ENCODE results near the gene ZBTB18. TPM values are rescaled to one million over a fixed set of nuclear protein-coding genes. Genes with fewer than 3 reads are reported as not detected.
A peak's percentile ranks its signal among the peaks of the same experiment; 100 is the strongest.
"Not testable (repeated sequence)": the region's sequence is repeated elsewhere in the genome, so short reads cannot be mapped to it uniquely, and the experiment has no call there.

Gene ZBTB18
- total RNA-seq, 1 donor from 2014 or later = 16.7 TPM

DNA sequence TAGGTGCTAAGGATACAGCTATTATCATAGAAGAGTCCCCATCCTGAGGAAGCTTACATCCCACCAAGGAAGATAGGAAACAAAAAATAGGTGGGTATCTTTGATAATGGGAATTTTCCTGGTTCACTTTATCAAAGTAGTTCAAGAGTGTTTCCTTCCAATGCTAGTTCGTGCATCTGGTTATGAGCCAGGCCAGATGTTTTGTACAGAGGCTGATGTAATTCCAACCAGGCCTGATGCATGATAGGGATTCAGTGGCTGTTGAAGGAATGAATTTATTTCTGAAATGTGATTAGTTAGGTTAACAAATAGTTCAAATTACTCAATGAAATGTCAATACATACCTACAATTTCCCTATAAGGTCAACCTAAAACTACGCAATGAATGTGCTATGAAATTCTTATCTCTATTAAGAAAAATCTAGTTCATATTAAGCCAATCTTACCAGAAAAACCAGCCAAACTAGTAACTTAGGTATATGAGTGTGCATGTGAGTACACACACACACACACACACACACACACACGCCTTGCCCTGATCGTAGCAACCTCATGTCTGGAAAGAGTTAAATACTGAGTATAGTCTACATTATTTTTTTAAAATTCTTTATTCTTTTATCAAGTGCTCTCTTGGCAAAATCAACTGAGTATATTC is 9.5 kb upstream of the ZBTB18 start:
- Mint-ChIP-seq H3K27ac (no peak overlapping the region), H3K9me3 (no peaks in the 10 kb centered on the region), H3K36me3 (no peaks in the 10 kb centered on the region), H3K4me1 (ENCODE audit: unreplicated experiment) (peaks cover 18% of the 10 kb centered on the region), H3K27me3 (peaks cover 7% of the 10 kb centered on the region), H3K4me3 (no peak overlapping the region)
- TF ChIP-seq, protein P1, sequence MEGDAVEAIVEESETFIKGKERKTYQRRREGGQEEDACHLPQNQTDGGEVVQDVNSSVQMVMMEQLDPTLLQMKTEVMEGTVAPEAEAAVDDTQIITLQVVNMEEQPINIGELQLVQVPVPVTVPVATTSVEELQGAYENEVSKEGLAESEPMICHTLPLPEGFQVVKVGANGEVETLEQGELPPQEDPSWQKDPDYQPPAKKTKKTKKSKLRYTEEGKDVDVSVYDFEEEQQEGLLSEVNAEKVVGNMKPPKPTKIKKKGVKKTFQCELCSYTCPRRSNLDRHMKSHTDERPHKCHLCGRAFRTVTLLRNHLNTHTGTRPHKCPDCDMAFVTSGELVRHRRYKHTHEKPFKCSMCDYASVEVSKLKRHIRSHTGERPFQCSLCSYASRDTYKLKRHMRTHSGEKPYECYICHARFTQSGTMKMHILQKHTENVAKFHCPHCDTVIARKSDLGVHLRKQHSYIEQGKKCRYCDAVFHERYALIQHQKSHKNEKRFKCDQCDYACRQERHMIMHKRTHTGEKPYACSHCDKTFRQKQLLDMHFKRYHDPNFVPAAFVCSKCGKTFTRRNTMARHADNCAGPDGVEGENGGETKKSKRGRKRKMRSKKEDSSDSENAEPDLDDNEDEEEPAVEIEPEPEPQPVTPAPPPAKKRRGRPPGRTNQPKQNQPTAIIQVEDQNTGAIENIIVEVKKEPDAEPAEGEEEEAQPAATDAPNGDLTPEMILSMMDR (conservative IDR thresholded peaks at IDR 0.05) = no peak
- no peak for DNase-seq (ENCODE audit: extremely low spot score, unreplicated experiment)

GRCh38 chr1:244042293-244042692 is 8.8 kb upstream of the ZBTB18 start:
- peaks cover 9% of the 10 kb centered on the region for H3K27me3 Mint-ChIP-seq
- no peak overlapping the region for H3K4me3 Mint-ChIP-seq
- H3K27ac Mint-ChIP-seq = no peak overlapping the region
- DNase-seq (ENCODE audit: extremely low spot score, unreplicated experiment) = no peak
- peaks cover 12% of the 10 kb centered on the region for H3K4me1 Mint-ChIP-seq (ENCODE audit: unreplicated experiment)
- TF ChIP-seq, protein P1 (conservative IDR thresholded peaks at IDR 0.05) = no peak
- H3K9me3 Mint-ChIP-seq = no peaks in the 10 kb centered on the region
- H3K36me3 Mint-ChIP-seq = no peaks in the 10 kb centered on the region

GRCh38 chr1:244044423-244044822 is 6.7 kb upstream of the ZBTB18 start:
- peaks cover 10% of the 10 kb centered on the region for H3K27me3 Mint-ChIP-seq
- H3K36me3 Mint-ChIP-seq = no peaks in the 10 kb centered on the region
- no peaks in the 10 kb centered on the region for H3K9me3 Mint-ChIP-seq
- H3K4me1 Mint-ChIP-seq (ENCODE audit: unreplicated experiment) = peaks cover 11% of the 10 kb centered on the region
- H3K4me3 Mint-ChIP-seq = no peak overlapping the region
- no peak for DNase-seq (ENCODE audit: extremely low spot score, unreplicated experiment)
- no peak overlapping the region for H3K27ac Mint-ChIP-seq
- TF ChIP-seq, protein P1 (conservative IDR thresholded peaks at IDR 0.05) = no peak

GRCh38 chr1:244046254-244046653 is 4.8 kb upstream of the ZBTB18 start:
- Mint-ChIP-seq H3K4me3 (peak overlapping the region; percentile 94), H3K27me3 (peaks cover 10% of the 10 kb centered on the region), H3K27ac (peak overlapping the region; percentile 95), H3K4me1 (ENCODE audit: unreplicated experiment) (peaks cover 20% of the 10 kb centered on the region)
- DNase-seq (ENCODE audit: extremely low spot score, unreplicated experiment); H3K36me3 Mint-ChIP-seq; H3K9me3 Mint-ChIP-seq: not testable (repeated sequence)

GRCh38 chr1:244046907-244047611 is 4.0 kb upstream of the ZBTB18 start:
- Mint-ChIP-seq H3K27me3 (peaks cover 10% of the 10 kb centered on the region), H3K9me3 (no peaks in the 10 kb centered on the region), H3K27ac (peak overlapping the region; percentile 95), H3K36me3 (no peaks in the 10 kb centered on the region), H3K4me1 (ENCODE audit: unreplicated experiment) (peaks cover 17% of the 10 kb centered on the region), H3K4me3 (peak overlapping the region; percentile 94)
- TF ChIP-seq, protein P1 (conservative IDR thresholded peaks at IDR 0.05) = no peak
- DNase-seq (ENCODE audit: extremely low spot score, unreplicated experiment) = no peak

DNA sequence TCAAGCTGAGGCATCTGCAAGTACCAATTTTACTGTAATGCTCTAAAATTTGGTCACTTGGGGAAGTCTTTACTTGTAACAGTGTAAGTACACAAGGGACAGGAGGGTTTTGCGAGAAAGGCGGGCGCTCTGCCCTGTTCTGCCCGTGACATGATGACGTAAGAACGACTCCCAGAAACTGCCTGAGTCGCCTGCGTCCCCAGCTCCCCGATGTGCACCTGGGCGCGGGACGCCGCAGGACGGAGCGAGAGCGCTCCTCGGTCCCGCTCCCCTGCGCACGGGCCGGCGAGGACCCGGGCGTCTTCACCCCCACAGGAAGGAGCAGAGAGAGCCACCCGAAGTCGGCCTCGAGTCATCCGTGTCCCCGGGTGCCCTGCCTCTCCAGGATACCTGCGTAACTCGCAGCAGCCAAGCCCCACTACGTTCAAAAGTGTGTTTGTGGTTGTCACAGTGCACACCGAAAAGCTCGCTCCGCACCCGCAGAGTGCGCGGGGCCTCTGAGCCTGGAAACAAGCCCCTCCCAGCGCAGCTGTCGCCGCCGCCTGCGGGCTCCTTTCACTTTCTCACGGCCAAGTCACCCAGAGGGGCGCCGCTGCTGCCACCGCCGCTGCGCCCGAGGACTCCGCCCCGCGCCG is 3.3 kb upstream of the ZBTB18 start:
- peak overlapping the region; percentile 95 for H3K27ac Mint-ChIP-seq
- peaks cover 17% of the 10 kb centered on the region for H3K4me1 Mint-ChIP-seq (ENCODE audit: unreplicated experiment)
- H3K4me3 Mint-ChIP-seq = peak overlapping the region; percentile 94
- peak; percentile 74 for DNase-seq (ENCODE audit: extremely low spot score, unreplicated experiment)
- TF ChIP-seq, protein P1 (conservative IDR thresholded peaks at IDR 0.05) = no peak
- peaks cover 10% of the 10 kb centered on the region for H3K27me3 Mint-ChIP-seq
- no peaks in the 10 kb centered on the region for H3K9me3 Mint-ChIP-seq
- H3K36me3 Mint-ChIP-seq = no peaks in the 10 kb centered on the region

Data from type B pancreatic cell (in vitro differentiated cells).